Epithelial cell of prostate (primary cell): ENCODE measurements around the gene CARS1.

ENCODE experiments used
- DNase-seq: peaks from one replicate; pipeline ENCODE4 v3.0.0-alpha.2; 2011; ENCODE audit warnings: low read depth, low spot score
- H3K27ac ChIP-seq: fragments of 450-650 bp; 2 replicates; pipeline ENCODE4 v1.5.1; 2017; ENCODE audit warnings: mild to moderate bottlenecking

CARS1 gene

GRCh38 chr11:3014057-3014938 lies 42.9 kb downstream of the CARS1 start:
- H3K27ac ChIP-seq = peak overlapping the region; percentile 6
- no peak for DNase-seq

GRCh38 chr11:3011891-3012885 lies 45.0 kb downstream of the CARS1 start:
- DNase-seq = no peak
- no peak overlapping the region for H3K27ac ChIP-seq

- DNase-seq = no peak
- no peak overlapping the region for H3K27ac ChIP-seq
Observed at GRCh38 chr11:3010521-3011275, 46.5 kb downstream of the CARS1 start.

- DNase-seq = no peak
- no peak overlapping the region for H3K27ac ChIP-seq
Observed at GRCh38 chr11:3010004-3010403, 47.2 kb downstream of the CARS1 start.

- no peak for DNase-seq
Observed at GRCh38 chr11:3009481-3009880, 47.7 kb downstream of the CARS1 start.

GRCh38 chr11:3008746-3009336 lies 48.4 kb downstream of the CARS1 start:
- H3K27ac ChIP-seq = no peak overlapping the region
- no peak for DNase-seq

More at GRCh38 chr11:3009481-3009880, 47.7 kb downstream of the CARS1 start:
- H3K27ac ChIP-seq = no peak overlapping the region

- no peak for DNase-seq
- no peak overlapping the region for H3K27ac ChIP-seq
Observed at GRCh38 chr11:3007404-3008010, 49.7 kb downstream of the CARS1 start.

GRCh38 chr11:3006505-3007260 lies 50.5 kb downstream of the CARS1 start:
- no peak for DNase-seq
- no peak overlapping the region for H3K27ac ChIP-seq

- peak overlapping the region; percentile 89 for H3K27ac ChIP-seq
Observed at GRCh38 chr11:3004481-3004880, 52.7 kb downstream of the CARS1 start.

GRCh38 chr11:3003396-3004231 lies 53.6 kb downstream of the CARS1 start:
- peak; percentile 75 for DNase-seq
- H3K27ac ChIP-seq = peak overlapping the region; percentile 89

More at GRCh38 chr11:3004481-3004880, 52.7 kb downstream of the CARS1 start:
- no peak for DNase-seq

GRCh38 chr11:3002871-3003270 lies 54.4 kb downstream of the CARS1 start:
- DNase-seq = no peak
- H3K27ac ChIP-seq = peak overlapping the region; percentile 89

- no peak for DNase-seq
- peak overlapping the region; percentile 89 for H3K27ac ChIP-seq
Observed at GRCh38 chr11:3002351-3002861, 54.8 kb downstream of the CARS1 start.

GRCh38 chr11:3001496-3001895 lies 55.7 kb downstream of the CARS1 start:
- H3K27ac ChIP-seq = peak overlapping the region; percentile 89
- no peak for DNase-seq

- H3K27ac ChIP-seq = peak overlapping the region; percentile 89
- peak; percentile 84 for DNase-seq
Observed at GRCh38 chr11:3000032-3000961, 56.9 kb downstream of the CARS1 start.

GRCh38 chr11:2999464-2999998 lies 57.7 kb downstream of the CARS1 start:
- DNase-seq = no peak
- peak overlapping the region; percentile 89 for H3K27ac ChIP-seq
